HL-60 (cell line): Measurements from ENCODE around the gene EVA1A.
A peak's percentile ranks its signal among the peaks of the same experiment; 100 is the strongest.

ENCODE experiments used
- DNase-seq, 2 experiments: peaks; one replicate each; pipeline ENCODE4 v3.0.0-alpha.2; 2010 to 2020; ENCODE audit warnings: low read depth in 1 of 2, low spot score in 1 of 2
- H3K27ac ChIP-seq: fragments of 250-450 bp; sonication (Bioruptor Pico); replicated peaks from 2 replicates; pipeline ENCODE4 v1.5.1; 2020; ENCODE audit warnings: mild to moderate bottlenecking, moderate library complexity
- H3K27me3 ChIP-seq: fragments of 250-450 bp; sonication (Bioruptor Pico); 2 replicates; pipeline ENCODE4 v1.5.1; 2021; ENCODE audit warnings: mild to moderate bottlenecking, moderate library complexity; ENCODE audit not compliant: insufficient read depth, poor library complexity, severe bottlenecking
- H3K4me3 ChIP-seq: replicated peaks from 2 replicates; pipeline ENCODE4 v1.5.1; 2011; ENCODE audit warnings: mild to moderate bottlenecking, control low read depth, low read length; ENCODE audit not compliant: insufficient read depth
- GABPA ChIP-seq: IDR thresholded peaks from 2 replicates; pipeline ENCODE4 v1.6.1; 2012; ENCODE audit warnings: low read depth
- POLR2AphosphoS5 ChIP-seq: IDR thresholded peaks from 2 replicates; pipeline ENCODE4 v1.6.1; 2012; ENCODE audit warnings: low read depth
- SPI1 ChIP-seq: IDR thresholded peaks from 2 replicates; pipeline ENCODE4 v1.6.1; 2012; ENCODE audit warnings: low read depth, mild to moderate bottlenecking, borderline replicate concordance
- TF ChIP-seq, protein P1 (sequence below): IDR thresholded peaks from one replicate; pipeline ENCODE4 v1.5.1; 2011; ENCODE audit warnings: low read length, control low read depth, inconsistent platforms; ENCODE audit not compliant: insufficient read depth
- TF ChIP-seq, protein P2 (sequence below): IDR thresholded peaks from 2 replicates; pipeline ENCODE4 v1.6.1; 2012; ENCODE audit warnings: low read depth; ENCODE audit not compliant: insufficient replicate concordance

The EVA1A gene

DNA sequence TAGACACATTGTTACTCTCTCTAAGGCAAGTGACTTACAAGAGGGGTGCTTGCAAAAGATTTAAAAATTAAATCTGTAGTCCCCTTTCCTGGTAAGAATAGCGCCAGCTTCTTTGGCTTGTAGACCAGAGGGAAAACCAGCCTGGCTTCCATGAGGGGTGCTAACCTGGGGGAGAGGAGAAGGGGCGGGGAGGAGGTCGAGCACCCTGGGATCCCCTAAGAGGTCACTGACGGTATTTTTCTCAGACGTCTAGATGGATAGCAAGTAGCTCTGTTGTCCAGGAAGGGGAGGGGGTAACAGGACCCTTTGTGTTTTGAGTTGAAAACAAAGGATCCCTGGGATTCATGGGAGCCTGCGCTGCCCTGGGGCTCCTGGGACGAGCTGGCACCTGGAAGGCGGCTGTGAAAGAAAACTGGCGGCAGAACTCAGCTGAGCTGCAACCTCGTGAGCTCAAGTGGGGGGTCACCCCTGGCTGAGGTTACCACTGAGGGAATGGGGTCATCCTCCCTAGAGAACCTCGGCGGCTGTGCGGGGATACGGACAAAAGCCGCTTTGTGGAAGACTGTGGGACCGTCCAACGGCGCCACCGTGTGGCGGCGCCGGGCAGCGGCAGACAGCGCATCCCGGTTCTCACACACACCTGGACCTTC lies 48.1 kb upstream of the EVA1A start:
- peaks cover 5% of the 10 kb centered on the region for H3K27me3 ChIP-seq
- peak; percentile 11 to 14 for DNase-seq
- no peak overlapping the region for H3K4me3 ChIP-seq
- TF ChIP-seq, protein P1, sequence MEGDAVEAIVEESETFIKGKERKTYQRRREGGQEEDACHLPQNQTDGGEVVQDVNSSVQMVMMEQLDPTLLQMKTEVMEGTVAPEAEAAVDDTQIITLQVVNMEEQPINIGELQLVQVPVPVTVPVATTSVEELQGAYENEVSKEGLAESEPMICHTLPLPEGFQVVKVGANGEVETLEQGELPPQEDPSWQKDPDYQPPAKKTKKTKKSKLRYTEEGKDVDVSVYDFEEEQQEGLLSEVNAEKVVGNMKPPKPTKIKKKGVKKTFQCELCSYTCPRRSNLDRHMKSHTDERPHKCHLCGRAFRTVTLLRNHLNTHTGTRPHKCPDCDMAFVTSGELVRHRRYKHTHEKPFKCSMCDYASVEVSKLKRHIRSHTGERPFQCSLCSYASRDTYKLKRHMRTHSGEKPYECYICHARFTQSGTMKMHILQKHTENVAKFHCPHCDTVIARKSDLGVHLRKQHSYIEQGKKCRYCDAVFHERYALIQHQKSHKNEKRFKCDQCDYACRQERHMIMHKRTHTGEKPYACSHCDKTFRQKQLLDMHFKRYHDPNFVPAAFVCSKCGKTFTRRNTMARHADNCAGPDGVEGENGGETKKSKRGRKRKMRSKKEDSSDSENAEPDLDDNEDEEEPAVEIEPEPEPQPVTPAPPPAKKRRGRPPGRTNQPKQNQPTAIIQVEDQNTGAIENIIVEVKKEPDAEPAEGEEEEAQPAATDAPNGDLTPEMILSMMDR: peak; percentile 94
- no peak for TF ChIP-seq POLR2AphosphoS5
- no peak for TF ChIP-seq GABPA
- no peak for TF ChIP-seq SPI1
- TF ChIP-seq, protein P2, sequence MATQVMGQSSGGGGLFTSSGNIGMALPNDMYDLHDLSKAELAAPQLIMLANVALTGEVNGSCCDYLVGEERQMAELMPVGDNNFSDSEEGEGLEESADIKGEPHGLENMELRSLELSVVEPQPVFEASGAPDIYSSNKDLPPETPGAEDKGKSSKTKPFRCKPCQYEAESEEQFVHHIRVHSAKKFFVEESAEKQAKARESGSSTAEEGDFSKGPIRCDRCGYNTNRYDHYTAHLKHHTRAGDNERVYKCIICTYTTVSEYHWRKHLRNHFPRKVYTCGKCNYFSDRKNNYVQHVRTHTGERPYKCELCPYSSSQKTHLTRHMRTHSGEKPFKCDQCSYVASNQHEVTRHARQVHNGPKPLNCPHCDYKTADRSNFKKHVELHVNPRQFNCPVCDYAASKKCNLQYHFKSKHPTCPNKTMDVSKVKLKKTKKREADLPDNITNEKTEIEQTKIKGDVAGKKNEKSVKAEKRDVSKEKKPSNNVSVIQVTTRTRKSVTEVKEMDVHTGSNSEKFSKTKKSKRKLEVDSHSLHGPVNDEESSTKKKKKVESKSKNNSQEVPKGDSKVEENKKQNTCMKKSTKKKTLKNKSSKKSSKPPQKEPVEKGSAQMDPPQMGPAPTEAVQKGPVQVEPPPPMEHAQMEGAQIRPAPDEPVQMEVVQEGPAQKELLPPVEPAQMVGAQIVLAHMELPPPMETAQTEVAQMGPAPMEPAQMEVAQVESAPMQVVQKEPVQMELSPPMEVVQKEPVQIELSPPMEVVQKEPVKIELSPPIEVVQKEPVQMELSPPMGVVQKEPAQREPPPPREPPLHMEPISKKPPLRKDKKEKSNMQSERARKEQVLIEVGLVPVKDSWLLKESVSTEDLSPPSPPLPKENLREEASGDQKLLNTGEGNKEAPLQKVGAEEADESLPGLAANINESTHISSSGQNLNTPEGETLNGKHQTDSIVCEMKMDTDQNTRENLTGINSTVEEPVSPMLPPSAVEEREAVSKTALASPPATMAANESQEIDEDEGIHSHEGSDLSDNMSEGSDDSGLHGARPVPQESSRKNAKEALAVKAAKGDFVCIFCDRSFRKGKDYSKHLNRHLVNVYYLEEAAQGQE: no peak
- H3K27ac ChIP-seq: no peak overlapping the region

DNA sequence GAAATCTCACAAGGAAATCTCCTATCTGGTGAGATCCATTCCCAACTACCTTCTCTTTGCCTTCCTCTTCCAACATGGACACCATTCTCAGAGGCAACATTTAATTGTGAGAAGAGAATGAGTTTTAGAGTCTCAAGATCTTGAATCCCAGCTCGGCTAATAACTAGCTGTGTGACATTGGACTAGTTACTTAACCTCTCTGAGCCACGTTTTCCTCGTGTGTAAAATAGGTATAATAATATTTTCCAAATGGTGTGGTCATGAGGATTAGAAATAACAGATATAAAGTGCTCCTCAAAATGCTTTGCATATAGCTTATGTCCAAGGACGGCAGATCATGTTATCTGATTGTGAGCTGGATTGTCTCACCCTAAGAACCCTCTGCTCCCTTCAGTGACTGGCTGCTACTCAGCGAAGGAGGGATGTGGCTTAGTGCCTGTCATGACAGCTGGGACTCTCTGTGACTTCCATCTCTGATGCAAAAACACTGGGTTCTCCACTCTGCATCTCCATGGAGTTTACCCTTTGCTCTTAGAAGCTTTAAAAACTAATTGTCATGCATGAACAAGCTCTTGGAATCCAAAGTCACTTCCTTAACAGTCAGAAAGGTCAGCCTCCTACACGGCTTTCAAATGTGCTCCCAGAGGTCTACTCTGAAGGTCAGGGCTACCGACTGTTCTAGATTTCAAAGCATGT lies 47.4 kb upstream of the EVA1A start:
- no peak overlapping the region for H3K4me3 ChIP-seq
- no peak for DNase-seq
- TF ChIP-seq, protein P1: no peak
- TF ChIP-seq, protein P2: no peak
- TF ChIP-seq SPI1: no peak
- no peak for TF ChIP-seq GABPA
- no peak for TF ChIP-seq POLR2AphosphoS5
- H3K27me3 ChIP-seq: peaks cover 5% of the 10 kb centered on the region
- H3K27ac ChIP-seq: no peak overlapping the region

DNA sequence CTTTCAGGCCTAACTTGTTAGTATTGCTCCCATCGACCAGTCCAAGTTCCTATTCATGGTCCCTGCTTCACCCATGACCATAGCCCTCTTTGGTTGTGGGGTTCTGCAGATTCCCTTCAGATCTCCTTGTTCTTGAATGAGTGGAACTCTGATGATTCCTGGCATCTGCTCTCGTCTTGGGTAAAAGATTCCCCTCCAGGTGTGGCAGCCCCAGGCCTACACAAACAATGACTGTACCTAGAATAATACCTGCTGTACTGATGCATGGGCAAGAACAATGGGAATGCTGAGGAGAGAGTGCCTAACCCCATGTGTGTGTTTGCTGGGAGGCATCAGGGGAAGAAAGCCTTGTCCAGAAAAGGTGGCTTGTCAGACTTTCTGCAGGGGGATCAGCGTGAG lies 46.7 kb upstream of the EVA1A start:
- DNase-seq: no peak
- Histone ChIP-seq H3K4me3 (no peak overlapping the region), H3K27ac (no peak overlapping the region), H3K27me3 (peaks cover 5% of the 10 kb centered on the region)
- no peak for TF ChIP-seq SPI1
- TF ChIP-seq, protein P2: no peak
- no peak for TF ChIP-seq GABPA
- TF ChIP-seq, protein P1: no peak
- no peak for TF ChIP-seq POLR2AphosphoS5
